22Rv1 (cell line): ENCODE data around the gene RBMS1.

Source experiments
- CTCF ChIP-seq: fragments of 450-650 bp; IDR thresholded peaks from 2 replicates; pipeline ENCODE4 v1.5.1; 2017; ENCODE audit warnings: mild to moderate bottlenecking
- ZFX ChIP-seq: fragments of 450-650 bp; IDR thresholded peaks from 2 replicates; pipeline ENCODE4 v1.6.1; 2017; ENCODE audit warnings: antibody characterized with exemption, borderline replicate concordance

- no peak for TF ChIP-seq CTCF
- no peak for TF ChIP-seq ZFX
These were observed 90.3 kb downstream of the RBMS1 start for GRCh38 chr2:160402997-160403979.
